Neuron (in vitro differentiated cells): ENCODE results near the gene ATP2A3.

Experiments
- H2AFZ ChIP-seq: one replicate; pipeline ENCODE4 v1.6.1; 2013; ENCODE audit warnings: low read depth, mild to moderate bottlenecking, inconsistent platforms, low read length, moderate library complexity
- H3K27me3 ChIP-seq: one replicate; pipeline ENCODE4 v1.6.1; 2013; ENCODE audit warnings: low read length; ENCODE audit not compliant: insufficient read depth
- H3K36me3 ChIP-seq: one replicate; pipeline ENCODE4 v1.6.1; 2013; ENCODE audit warnings: low read length; ENCODE audit not compliant: insufficient read depth
- H3K4me1 ChIP-seq: one replicate; pipeline ENCODE4 v1.6.1; 2013; ENCODE audit warnings: low read length; ENCODE audit not compliant: insufficient read depth
- H3K4me3 ChIP-seq: 2 replicates; pipeline ENCODE4 v1.5.1; 2013; ENCODE audit warnings: mild to moderate bottlenecking, low read length, moderate library complexity
- H3K9me3 ChIP-seq: one replicate; pipeline ENCODE4 v1.6.1; 2013; ENCODE audit warnings: low read length

Gene ATP2A3

GRCh38 chr17:3935825-3936355, 28.3 kb downstream of the ATP2A3 start:
- no peaks in the 10 kb centered on the region for H3K36me3 ChIP-seq
- no peak overlapping the region for H3K4me3 ChIP-seq
- H3K9me3 ChIP-seq = no peaks in the 10 kb centered on the region
- H2AFZ ChIP-seq = no peak overlapping the region
- no peaks in the 10 kb centered on the region for H3K4me1 ChIP-seq
- no peaks in the 10 kb centered on the region for H3K27me3 ChIP-seq

- Histone ChIP-seq H3K4me1 (no peaks in the 10 kb centered on the region), H3K4me3 (no peak overlapping the region), H3K9me3 (no peaks in the 10 kb centered on the region), H3K27me3 (no peaks in the 10 kb centered on the region), H3K36me3 (no peaks in the 10 kb centered on the region), H2AFZ (no peak overlapping the region)
Observed at GRCh38 chr17:3935140-3935542, 29.1 kb downstream of the ATP2A3 start.

- no peak overlapping the region for H3K4me3 ChIP-seq
- no peaks in the 10 kb centered on the region for H3K9me3 ChIP-seq
- H3K27me3 ChIP-seq = peaks cover 9% of the 10 kb centered on the region
- H3K36me3 ChIP-seq = no peaks in the 10 kb centered on the region
- no peak overlapping the region for H2AFZ ChIP-seq
- peaks cover 2% of the 10 kb centered on the region for H3K4me1 ChIP-seq
Observed at GRCh38 chr17:3929764-3930163, 34.5 kb downstream of the ATP2A3 start.

- Histone ChIP-seq H3K36me3 (no peaks in the 10 kb centered on the region), H3K4me3 (no peak overlapping the region), H3K4me1 (peaks cover 8% of the 10 kb centered on the region), H3K9me3 (no peaks in the 10 kb centered on the region), H2AFZ (no peak overlapping the region), H3K27me3 (peaks cover 12% of the 10 kb centered on the region)
Observed at GRCh38 chr17:3929181-3929580, 35.1 kb downstream of the ATP2A3 start.

- H3K27me3 ChIP-seq = peaks cover 13% of the 10 kb centered on the region
- H3K9me3 ChIP-seq = no peaks in the 10 kb centered on the region
- H3K4me3 ChIP-seq = no peak overlapping the region
- peaks cover 14% of the 10 kb centered on the region for H3K4me1 ChIP-seq
- no peaks in the 10 kb centered on the region for H3K36me3 ChIP-seq
- H2AFZ ChIP-seq = no peak overlapping the region
Observed at GRCh38 chr17:3928406-3928805, 35.8 kb downstream of the ATP2A3 start.

- no peaks in the 10 kb centered on the region for H3K9me3 ChIP-seq
- no peak overlapping the region for H2AFZ ChIP-seq
- H3K36me3 ChIP-seq = no peaks in the 10 kb centered on the region
- H3K4me3 ChIP-seq = no peak overlapping the region
- H3K4me1 ChIP-seq = peaks cover 14% of the 10 kb centered on the region
- peaks cover 15% of the 10 kb centered on the region for H3K27me3 ChIP-seq
Observed at GRCh38 chr17:3927628-3928340, 36.5 kb downstream of the ATP2A3 start.

- H3K4me1 ChIP-seq = peaks cover 14% of the 10 kb centered on the region
- peaks cover 18% of the 10 kb centered on the region for H3K27me3 ChIP-seq
- H3K36me3 ChIP-seq = no peaks in the 10 kb centered on the region
- no peaks in the 10 kb centered on the region for H3K9me3 ChIP-seq
- no peak overlapping the region for H3K4me3 ChIP-seq
- no peak overlapping the region for H2AFZ ChIP-seq
Observed at GRCh38 chr17:3926860-3927627, 37.2 kb downstream of the ATP2A3 start.

GRCh38 chr17:3925684-3926485, 38.4 kb downstream of the ATP2A3 start:
- Histone ChIP-seq H2AFZ (no peak overlapping the region), H3K27me3 (peaks cover 18% of the 10 kb centered on the region), H3K4me1 (peaks cover 14% of the 10 kb centered on the region), H3K9me3 (no peaks in the 10 kb centered on the region), H3K4me3 (no peak overlapping the region), H3K36me3 (no peaks in the 10 kb centered on the region)

GRCh38 chr17:3924512-3925350, 39.5 kb downstream of the ATP2A3 start:
- no peak overlapping the region for H3K4me3 ChIP-seq
- H3K36me3 ChIP-seq = no peaks in the 10 kb centered on the region
- peaks cover 14% of the 10 kb centered on the region for H3K4me1 ChIP-seq
- H3K9me3 ChIP-seq = no peaks in the 10 kb centered on the region
- peak overlapping the region; percentile 13 for H2AFZ ChIP-seq
- peaks cover 18% of the 10 kb centered on the region for H3K27me3 ChIP-seq

- Histone ChIP-seq H3K27me3 (peaks cover 21% of the 10 kb centered on the region), H3K9me3 (no peaks in the 10 kb centered on the region), H3K4me1 (peaks cover 14% of the 10 kb centered on the region), H2AFZ (no peak overlapping the region), H3K36me3 (no peaks in the 10 kb centered on the region), H3K4me3 (no peak overlapping the region)
Observed at GRCh38 chr17:3923466-3924190, 40.6 kb downstream of the ATP2A3 start.

- H3K27me3 ChIP-seq = peaks cover 21% of the 10 kb centered on the region
- H2AFZ ChIP-seq = no peak overlapping the region
- peaks cover 14% of the 10 kb centered on the region for H3K4me1 ChIP-seq
- H3K4me3 ChIP-seq = no peak overlapping the region
- H3K9me3 ChIP-seq = no peaks in the 10 kb centered on the region
- no peaks in the 10 kb centered on the region for H3K36me3 ChIP-seq
Observed at GRCh38 chr17:3922765-3923164, 41.5 kb downstream of the ATP2A3 start.
